PC-3 (cell line): ENCODE data around the gene TP63.

ENCODE experiments used
- EZH2 ChIP-seq: fragments of 300-600 bp; sonication (generic); IDR thresholded peaks from one replicate; pipeline ENCODE4 v1.6.1; 2017; ENCODE audit warnings: antibody characterized with exemption, mild to moderate bottlenecking, low read length; ENCODE audit not compliant: unreplicated experiment
- TF ChIP-seq, protein P1 (sequence below): fragments of 300-600 bp; sonication (generic); conservative IDR thresholded peaks from 2 replicates; pipeline ENCODE4 v1.5.1; 2017; ENCODE audit warnings: antibody characterized with exemption, low read depth, mild to moderate bottlenecking, low read length

DNA sequence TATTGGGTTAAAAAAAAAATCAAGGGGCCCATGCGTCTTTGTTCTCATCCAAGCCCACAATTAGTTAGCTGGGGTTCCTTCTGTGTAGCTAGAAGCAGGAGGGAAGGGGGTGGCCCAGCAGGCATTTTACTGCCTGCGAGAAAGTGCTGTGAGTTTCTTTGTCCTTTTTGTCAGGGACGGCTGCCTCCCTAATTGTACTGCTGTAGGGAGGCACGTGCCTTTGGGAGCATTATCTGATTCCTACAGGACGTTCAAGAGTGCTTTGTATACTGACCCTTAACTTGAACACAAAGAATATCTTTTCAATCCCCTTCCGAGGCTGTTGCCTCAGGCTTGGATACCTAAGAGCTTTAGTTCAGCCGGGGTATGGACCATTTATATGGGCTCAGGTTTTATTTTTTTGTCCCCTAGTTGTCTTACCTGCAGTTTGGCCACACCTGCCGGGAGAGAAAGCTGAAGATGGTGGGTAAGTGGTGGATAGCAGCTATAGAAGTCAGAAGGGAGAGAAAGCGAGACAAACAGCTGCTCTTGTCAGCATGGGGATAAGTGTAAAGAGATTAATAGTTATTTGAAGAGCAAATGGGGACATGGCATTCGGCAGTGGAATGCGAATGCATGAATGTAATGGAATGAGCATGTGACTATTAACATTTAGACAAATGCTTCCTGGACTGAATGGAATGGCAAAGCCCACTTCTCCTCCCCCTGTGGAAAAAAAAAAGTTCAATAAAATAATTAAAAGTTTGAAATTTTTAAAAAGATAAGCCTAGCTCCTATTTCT, 175.2 kb downstream of the TP63 start:
- TF ChIP-seq, protein P1, sequence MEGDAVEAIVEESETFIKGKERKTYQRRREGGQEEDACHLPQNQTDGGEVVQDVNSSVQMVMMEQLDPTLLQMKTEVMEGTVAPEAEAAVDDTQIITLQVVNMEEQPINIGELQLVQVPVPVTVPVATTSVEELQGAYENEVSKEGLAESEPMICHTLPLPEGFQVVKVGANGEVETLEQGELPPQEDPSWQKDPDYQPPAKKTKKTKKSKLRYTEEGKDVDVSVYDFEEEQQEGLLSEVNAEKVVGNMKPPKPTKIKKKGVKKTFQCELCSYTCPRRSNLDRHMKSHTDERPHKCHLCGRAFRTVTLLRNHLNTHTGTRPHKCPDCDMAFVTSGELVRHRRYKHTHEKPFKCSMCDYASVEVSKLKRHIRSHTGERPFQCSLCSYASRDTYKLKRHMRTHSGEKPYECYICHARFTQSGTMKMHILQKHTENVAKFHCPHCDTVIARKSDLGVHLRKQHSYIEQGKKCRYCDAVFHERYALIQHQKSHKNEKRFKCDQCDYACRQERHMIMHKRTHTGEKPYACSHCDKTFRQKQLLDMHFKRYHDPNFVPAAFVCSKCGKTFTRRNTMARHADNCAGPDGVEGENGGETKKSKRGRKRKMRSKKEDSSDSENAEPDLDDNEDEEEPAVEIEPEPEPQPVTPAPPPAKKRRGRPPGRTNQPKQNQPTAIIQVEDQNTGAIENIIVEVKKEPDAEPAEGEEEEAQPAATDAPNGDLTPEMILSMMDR = no peak
- TF ChIP-seq EZH2 = no peak
